Gastroesophageal sphincter (tissue), 3 donors: ENCODE results near the gene SMC6.

Experiments used
- EP300 ChIP-seq: sonication (generic); formaldehyde crosslinking; IDR thresholded peaks from one replicate; pipeline ENCODE4 v1.6.1; 2017; ENCODE audit warnings: antibody characterized with exemption, mild to moderate bottlenecking
- POLR2A ChIP-seq, 2 donors: fragments of 450-650 bp; IDR thresholded peaks; one replicate each; pipeline ENCODE4 v1.6.1; 2017; ENCODE audit warnings: antibody characterized with exemption in 2 of 2, mild to moderate bottlenecking in 2 of 2, moderate library complexity in 1 of 2
- POLR2AphosphoS5 ChIP-seq: sonication (generic); formaldehyde crosslinking; IDR thresholded peaks from one replicate; pipeline ENCODE4 v1.6.1; 2017; ENCODE audit warnings: antibody characterized with exemption
- TF ChIP-seq, protein P1 (sequence below), 4 experiments: fragments of 200-600 bp in 2 of 4; fragments of 450-650 bp in 2 of 4; sonication (generic) in 1 of 4; IDR thresholded peaks; one replicate each; pipeline ENCODE4 v1.5.1; 2017 to 2019; ENCODE audit warnings: antibody characterized with exemption in 4 of 4, mild to moderate bottlenecking in 2 of 4, moderate library complexity in 2 of 4

GRCh38 chr2:17652681-17653394 is 100.8 kb downstream of the SMC6 start:
- TF ChIP-seq, protein P1, sequence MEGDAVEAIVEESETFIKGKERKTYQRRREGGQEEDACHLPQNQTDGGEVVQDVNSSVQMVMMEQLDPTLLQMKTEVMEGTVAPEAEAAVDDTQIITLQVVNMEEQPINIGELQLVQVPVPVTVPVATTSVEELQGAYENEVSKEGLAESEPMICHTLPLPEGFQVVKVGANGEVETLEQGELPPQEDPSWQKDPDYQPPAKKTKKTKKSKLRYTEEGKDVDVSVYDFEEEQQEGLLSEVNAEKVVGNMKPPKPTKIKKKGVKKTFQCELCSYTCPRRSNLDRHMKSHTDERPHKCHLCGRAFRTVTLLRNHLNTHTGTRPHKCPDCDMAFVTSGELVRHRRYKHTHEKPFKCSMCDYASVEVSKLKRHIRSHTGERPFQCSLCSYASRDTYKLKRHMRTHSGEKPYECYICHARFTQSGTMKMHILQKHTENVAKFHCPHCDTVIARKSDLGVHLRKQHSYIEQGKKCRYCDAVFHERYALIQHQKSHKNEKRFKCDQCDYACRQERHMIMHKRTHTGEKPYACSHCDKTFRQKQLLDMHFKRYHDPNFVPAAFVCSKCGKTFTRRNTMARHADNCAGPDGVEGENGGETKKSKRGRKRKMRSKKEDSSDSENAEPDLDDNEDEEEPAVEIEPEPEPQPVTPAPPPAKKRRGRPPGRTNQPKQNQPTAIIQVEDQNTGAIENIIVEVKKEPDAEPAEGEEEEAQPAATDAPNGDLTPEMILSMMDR (IDR thresholded peaks at IDR 0.05), result no peak
- TF ChIP-seq POLR2AphosphoS5 (no peak), POLR2A (IDR thresholded peaks at IDR 0.05) (no peak), EP300 (no peak)
